Vagina (tissue), 2 donors: ENCODE measurements around the gene RANBP17.

ENCODE experiments used
- CTCF ChIP-seq, 3 experiments: fragments of 450-650 bp in 2 of 3; fragments of 200-600 bp in 1 of 3; sonication (generic) in 1 of 3; IDR thresholded peaks; one replicate each; pipeline ENCODE4 v1.5.1; 2017 to 2019; ENCODE audit warnings: antibody characterized with exemption in 3 of 3, mild to moderate bottlenecking in 2 of 3, moderate library complexity in 2 of 3
- POLR2A ChIP-seq, 2 donors: fragments of 450-650 bp; IDR thresholded peaks; one replicate each; pipeline ENCODE4 v1.6.1; 2017; ENCODE audit warnings: antibody characterized with exemption in 2 of 2, mild to moderate bottlenecking in 2 of 2, moderate library complexity in 2 of 2

GRCh38 chr5:170867825-170868224 lies 6.0 kb downstream of the RANBP17 start:
- TF ChIP-seq CTCF (IDR thresholded peaks at IDR 0.05) (no peak), POLR2A (IDR thresholded peaks at IDR 0.05) (no peak)
